Ovary (tissue), 3 donors: ENCODE results near the gene THADA.
"Not testable (repeated sequence)": the region's sequence is repeated elsewhere in the genome, so short reads cannot be mapped to it uniquely, and the experiment has no call there.

ENCODE experiments used
- CTCF ChIP-seq, 3 donors: fragments of 450-650 bp in 2 of 3; fragments of 200-600 bp in 1 of 3; IDR thresholded peaks; one replicate each; pipeline versions ENCODE4 v1.5.1 to v1.8.0; 2016 to 2022; ENCODE audit warnings: antibody characterized with exemption in 3 of 3, mild to moderate bottlenecking in 1 of 3
- POLR2A ChIP-seq: fragments of 450-650 bp; IDR thresholded peaks from one replicate; pipeline ENCODE4 v1.6.1; 2017; ENCODE audit warnings: antibody characterized with exemption, mild to moderate bottlenecking, moderate library complexity
- donor health status: DM: no; HTN: no; CAD: no.

- TF ChIP-seq CTCF (IDR thresholded peaks at IDR 0.05); POLR2A: not testable (repeated sequence)
These were observed 311.5 kb downstream of the THADA start for GRCh38 chr2:43284347-43284746.
